Glutamatergic neuron (in vitro differentiated cells): ENCODE results near the gene GRIPAP1. TPM values are rescaled to one million over a fixed set of nuclear protein-coding genes. Genes with fewer than 3 reads are reported as not detected.

Source experiments
- DNase-seq: peaks from one replicate; pipeline ENCODE4 v3.0.0; 2022
- H3K27ac Mint-ChIP-seq: one replicate; pipeline ENCODE4 v1.8.0; 2020; ENCODE audit warnings: mild to moderate bottlenecking, mixed read lengths, inconsistent platforms; ENCODE audit not compliant: unreplicated experiment
- H3K27me3 Mint-ChIP-seq: one replicate; pipeline ENCODE4 v1.8.0; 2020; ENCODE audit warnings: mild to moderate bottlenecking, moderate library complexity, mixed read lengths, inconsistent platforms; ENCODE audit not compliant: unreplicated experiment
- H3K36me3 Mint-ChIP-seq: one replicate; pipeline ENCODE4 v1.8.0; 2020; ENCODE audit warnings: mild to moderate bottlenecking, mixed read lengths, inconsistent platforms; ENCODE audit not compliant: unreplicated experiment
- H3K4me1 Mint-ChIP-seq: one replicate; pipeline ENCODE4 v1.8.0; 2020; ENCODE audit warnings: mild to moderate bottlenecking, low read depth, mixed read lengths, inconsistent platforms; ENCODE audit not compliant: unreplicated experiment
- H3K4me3 Mint-ChIP-seq: one replicate; pipeline ENCODE4 v1.8.0; 2020; ENCODE audit warnings: mild to moderate bottlenecking, mixed read lengths, inconsistent platforms; ENCODE audit not compliant: unreplicated experiment
- H3K9me3 Mint-ChIP-seq: one replicate; pipeline ENCODE4 v1.8.0; 2020; ENCODE audit warnings: mild to moderate bottlenecking, moderate library complexity, mixed read lengths, inconsistent platforms; ENCODE audit not compliant: unreplicated experiment
- CTCF ChIP-seq: fragments of 200-600 bp; sonication (generic); IDR thresholded peaks from one replicate; pipeline ENCODE4 v1.5.0; 2021; ENCODE audit not compliant: partially characterized antibody, unreplicated experiment
- total RNA-seq: library from RNA; stranded (reverse); fragmentation: NEBNext Ultra II Directional; extraction: Animal tissue kit (Norgen Biotek cat#: 25700); gene quantifications from one replicate; pipeline ENCODE4 v1.2.1, GENCODE V29; 2021; ENCODE audit not compliant: unreplicated experiment

The GRIPAP1 gene
- total RNA-seq, 1 donor from 2014 or later: 129 TPM

GRCh38 chrX:48965959-48966358 is 36.1 kb downstream of the GRIPAP1 start:
- H3K36me3 Mint-ChIP-seq: no peaks in the 10 kb centered on the region
- TF ChIP-seq CTCF: no peak
- H3K4me3 Mint-ChIP-seq: no peak overlapping the region
- H3K27ac Mint-ChIP-seq: no peak overlapping the region
- peaks cover 5% of the 10 kb centered on the region for H3K4me1 Mint-ChIP-seq
- no peaks in the 10 kb centered on the region for H3K27me3 Mint-ChIP-seq
- H3K9me3 Mint-ChIP-seq: no peaks in the 10 kb centered on the region
- no peak for DNase-seq

GRCh38 chrX:48961585-48962091 is 40.4 kb downstream of the GRIPAP1 start:
- Mint-ChIP-seq H3K9me3 (peaks cover 6% of the 10 kb centered on the region), H3K4me1 (peaks cover 5% of the 10 kb centered on the region), H3K27ac (peak overlapping the region; percentile 38), H3K4me3 (no peak overlapping the region), H3K36me3 (no peaks in the 10 kb centered on the region), H3K27me3 (peaks cover 8% of the 10 kb centered on the region)
- DNase-seq: no peak
- no peak for TF ChIP-seq CTCF

GRCh38 chrX:48960291-48960690 is 41.8 kb downstream of the GRIPAP1 start:
- no peaks in the 10 kb centered on the region for H3K36me3 Mint-ChIP-seq
- peaks cover 8% of the 10 kb centered on the region for H3K27me3 Mint-ChIP-seq
- peak overlapping the region; percentile 58 for H3K4me3 Mint-ChIP-seq
- no peak for TF ChIP-seq CTCF
- peaks cover 6% of the 10 kb centered on the region for H3K9me3 Mint-ChIP-seq
- peaks cover 7% of the 10 kb centered on the region for H3K4me1 Mint-ChIP-seq
- H3K27ac Mint-ChIP-seq: peak overlapping the region; percentile 78
- DNase-seq: no peak

- DNase-seq: peak; percentile 18
- peak overlapping the region; percentile 89 for H3K27ac Mint-ChIP-seq
- H3K4me1 Mint-ChIP-seq: peaks cover 7% of the 10 kb centered on the region
- H3K9me3 Mint-ChIP-seq: peaks cover 6% of the 10 kb centered on the region
- peaks cover 8% of the 10 kb centered on the region for H3K27me3 Mint-ChIP-seq
- TF ChIP-seq CTCF: no peak
- H3K36me3 Mint-ChIP-seq: no peaks in the 10 kb centered on the region
- H3K4me3 Mint-ChIP-seq: peak overlapping the region; percentile 100
These were observed 43.4 kb downstream of the GRIPAP1 start for GRCh38 chrX:48958635-48959094.

- H3K27ac Mint-ChIP-seq: peak overlapping the region; percentile 100
- peaks cover 8% of the 10 kb centered on the region for H3K27me3 Mint-ChIP-seq
- DNase-seq: peak; percentile 86
- peak overlapping the region; percentile 100 for H3K4me3 Mint-ChIP-seq
- H3K4me1 Mint-ChIP-seq: peaks cover 7% of the 10 kb centered on the region
- TF ChIP-seq CTCF: no peak
- peaks cover 6% of the 10 kb centered on the region for H3K9me3 Mint-ChIP-seq
- H3K36me3 Mint-ChIP-seq: no peaks in the 10 kb centered on the region
These were observed 44.0 kb downstream of the GRIPAP1 start for GRCh38 chrX:48957827-48958634.
